CD4-positive, CD25-positive, alpha-beta regulatory T cell (primary cell): ENCODE results near the gene CENPP. TPM values are rescaled to one million over a fixed set of nuclear protein-coding genes. Genes with fewer than 3 reads are reported as not detected.

Source experiments
- ATAC-seq, 2 donors: fragments of 150-1000 bp; cut with Tn5 transposase; one replicate each; pipeline ENCODE4 v1.10.0; 2021; ENCODE audit warnings: low read depth in 2 of 2, moderate number of reproducible peaks in 2 of 2, moderate library complexity in 1 of 2
- DNase-seq, 3 donors: peaks; one replicate each; pipeline versions ENCODE4 v3.0.0 to v3.0.0-alpha.2; 2012 to 2022; ENCODE audit warnings: mixed read lengths in 1 of 3
- H3K27ac ChIP-seq: one replicate; pipeline ENCODE4 v1.7.0; 2013; ENCODE audit warnings: mild to moderate bottlenecking, low read length; ENCODE audit not compliant: insufficient read depth, poor library complexity, severe bottlenecking
- H3K27me3 ChIP-seq: one replicate; pipeline ENCODE4 v1.7.0; 2013; ENCODE audit warnings: low read length; ENCODE audit not compliant: control insufficient read depth, insufficient read depth
- H3K36me3 ChIP-seq: one replicate; pipeline ENCODE4 v1.7.0; 2013; ENCODE audit warnings: mild to moderate bottlenecking, low read length, moderate library complexity; ENCODE audit not compliant: control insufficient read depth, insufficient read depth
- H3K4me1 ChIP-seq: 2 replicates; pipeline ENCODE4 v1.7.0; 2013; ENCODE audit warnings: mild to moderate bottlenecking, low read length; ENCODE audit not compliant: insufficient read depth, control insufficient read depth, poor library complexity, severe bottlenecking
- H3K4me3 ChIP-seq: one replicate; pipeline ENCODE4 v1.7.0; 2013; ENCODE audit warnings: low read depth, mild to moderate bottlenecking, low read length, moderate library complexity
- H3K9me3 ChIP-seq, 2 experiments: 1 replicate in 1 of 2; 2 replicates in 1 of 2; pipeline ENCODE4 v1.7.0; 2013; ENCODE audit warnings: low read length in 2 of 2, mild to moderate bottlenecking in 1 of 2, moderate library complexity in 1 of 2; ENCODE audit not compliant: control insufficient read depth in 2 of 2
- H3K27ac Mint-ChIP-seq, 3 donors: one replicate each; pipeline ENCODE4 v1.8.0; 2020 to 2022; ENCODE audit warnings: mild to moderate bottlenecking in 3 of 3, mixed read lengths in 3 of 3, moderate library complexity in 2 of 3
- H3K27me3 Mint-ChIP-seq: one replicate; pipeline ENCODE4 v1.8.0; 2022; ENCODE audit warnings: mild to moderate bottlenecking, mixed read lengths
- H3K36me3 Mint-ChIP-seq: one replicate; pipeline ENCODE4 v1.8.0; 2020; ENCODE audit warnings: mixed read lengths
- H3K4me1 Mint-ChIP-seq, 4 donors: one replicate each; pipeline ENCODE4 v1.8.0; 2020 to 2022; ENCODE audit warnings: mixed read lengths in 4 of 4, mild to moderate bottlenecking in 1 of 4
- H3K4me3 Mint-ChIP-seq, 4 donors: one replicate each; pipeline ENCODE4 v1.8.0; 2020 to 2022; ENCODE audit warnings: mild to moderate bottlenecking in 4 of 4, mixed read lengths in 4 of 4, moderate library complexity in 3 of 4
- H3K9me3 Mint-ChIP-seq, 7 donors: one replicate each; pipeline ENCODE4 v1.8.0; 2020 to 2022; ENCODE audit warnings: mixed read lengths in 7 of 7, mild to moderate bottlenecking in 3 of 7, moderate library complexity in 2 of 7
- polyA plus RNA-seq, 4 donors: library from polyadenylated mRNA; unstranded; fragments of 300-500 nt; fragmentation: Illumina TruSeq; gene quantifications; one replicate each; pipeline ENCODE4 v1.2.3, GENCODE V29; 2021
- total RNA-seq: library from RNA; stranded (reverse); gene quantifications from one replicate; pipeline ENCODE4 v1.2.3, GENCODE V29; 2022

Gene CENPP
- total and polyA plus RNA-seq, 5 donors from 2014 or later, result 2.7 to 6.1 (median 4.4) TPM

DNA sequence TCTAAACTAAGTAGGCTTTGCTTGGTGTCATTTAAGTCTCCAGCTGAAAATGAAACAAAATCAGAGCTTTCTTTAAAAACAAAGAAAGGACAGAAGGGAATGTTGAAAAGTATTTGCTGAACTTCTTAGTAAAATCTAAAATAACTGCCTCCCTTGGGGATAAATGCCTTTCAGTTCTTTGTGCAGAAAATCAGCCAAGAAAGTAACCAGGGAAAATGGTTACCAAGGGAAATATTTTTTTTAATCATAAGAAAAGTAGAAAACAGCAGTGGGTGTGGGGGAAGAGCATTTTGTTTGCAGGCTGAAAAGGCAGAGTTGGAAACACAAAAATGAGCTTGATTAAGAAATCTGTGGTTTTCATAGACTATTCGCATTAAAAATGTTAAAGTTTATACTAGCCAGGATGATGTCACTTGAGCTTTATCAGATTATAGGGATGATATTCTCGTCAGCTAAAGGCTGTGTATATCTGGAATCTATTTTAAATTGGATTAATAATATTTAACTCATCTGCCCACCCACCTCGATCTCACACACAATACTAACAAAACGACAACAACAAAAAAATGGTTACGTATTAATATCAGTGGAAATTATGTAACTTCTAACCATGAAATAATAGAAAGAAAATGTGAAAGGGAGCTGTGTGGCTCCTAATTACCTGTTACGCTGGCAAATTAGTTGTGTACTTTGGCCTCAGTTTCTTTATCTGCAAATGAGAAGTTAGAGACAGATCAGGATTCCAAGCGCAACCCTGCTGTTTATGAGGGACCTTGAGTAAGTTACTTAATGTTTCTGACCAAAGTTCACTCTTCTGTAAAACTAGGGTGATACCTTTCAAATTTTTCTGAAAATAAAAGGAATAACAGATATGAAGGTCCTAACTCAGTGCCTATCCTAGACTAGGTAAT lies 210.4 kb downstream of the CENPP start, which contains the start of gene ECM2:
TSS of gene ECM2 (minus strand) at position 51 of the 911 bp plus-strand sequence. CDS start 13,124 bp downstream, outside the sequence.
- H3K9me3 Mint-ChIP-seq, result peaks cover 0 to 5% (median 1%) of the 10 kb centered on the region in 7 donors
- Histone ChIP-seq H3K9me3 (no peaks in the 10 kb centered on the region), H3K27ac (no peak within 1 kb of the TSS), H3K27me3 (no peaks in the 10 kb centered on the region), H3K4me3 (no peak within 1 kb of the TSS), H3K4me1 (no peaks in the 10 kb centered on the region), H3K36me3 (no peaks in the 10 kb centered on the region)
- peaks cover 2 to 11% (median 4%) of the 10 kb centered on the region in 4 donors for H3K4me1 Mint-ChIP-seq
- H3K4me3 Mint-ChIP-seq, result no peak within 1 kb of the TSS
- no peak for DNase-seq
- H3K27me3 Mint-ChIP-seq, result peaks cover 4% of the 10 kb centered on the region
- ATAC-seq, result no peak
- no peak within 1 kb of the TSS for H3K27ac Mint-ChIP-seq
- no peaks in the 10 kb centered on the region for H3K36me3 Mint-ChIP-seq

DNA sequence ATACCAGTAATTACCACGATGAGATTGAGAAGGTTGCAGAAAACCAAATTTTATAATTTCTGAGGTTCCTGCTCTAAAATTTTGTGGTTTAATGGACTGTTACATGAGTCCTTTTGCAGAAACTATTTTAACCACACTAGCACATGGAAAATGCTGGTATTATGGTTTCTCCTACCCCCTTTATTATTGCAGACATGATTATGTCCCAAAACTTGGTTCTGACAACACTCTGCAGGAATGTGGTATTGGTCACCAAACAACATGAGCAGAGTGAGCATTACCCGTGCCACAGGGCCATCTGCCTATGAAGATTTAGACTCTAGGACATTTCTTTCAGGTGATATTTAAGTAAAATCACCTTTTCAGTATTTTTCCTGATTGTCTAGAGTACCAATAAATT lies 212.8 kb downstream of the CENPP start:
- Mint-ChIP-seq H3K4me3 (no peak overlapping the region), H3K27me3 (no peaks in the 10 kb centered on the region), H3K4me1 (peaks cover 0 to 11% (median 4%) of the 10 kb centered on the region in 4 donors), H3K9me3 (peaks cover 0 to 2% (median 0%) of the 10 kb centered on the region in 7 donors), H3K36me3 (no peaks in the 10 kb centered on the region), H3K27ac (no peak overlapping the region)
- DNase-seq, result no peak
- H3K4me1 ChIP-seq, result no peaks in the 10 kb centered on the region
- no peaks in the 10 kb centered on the region for H3K9me3 ChIP-seq
- no peak for ATAC-seq
- no peaks in the 10 kb centered on the region for H3K36me3 ChIP-seq
- no peak overlapping the region for H3K4me3 ChIP-seq
- H3K27ac ChIP-seq, result no peak overlapping the region
- no peaks in the 10 kb centered on the region for H3K27me3 ChIP-seq

DNA sequence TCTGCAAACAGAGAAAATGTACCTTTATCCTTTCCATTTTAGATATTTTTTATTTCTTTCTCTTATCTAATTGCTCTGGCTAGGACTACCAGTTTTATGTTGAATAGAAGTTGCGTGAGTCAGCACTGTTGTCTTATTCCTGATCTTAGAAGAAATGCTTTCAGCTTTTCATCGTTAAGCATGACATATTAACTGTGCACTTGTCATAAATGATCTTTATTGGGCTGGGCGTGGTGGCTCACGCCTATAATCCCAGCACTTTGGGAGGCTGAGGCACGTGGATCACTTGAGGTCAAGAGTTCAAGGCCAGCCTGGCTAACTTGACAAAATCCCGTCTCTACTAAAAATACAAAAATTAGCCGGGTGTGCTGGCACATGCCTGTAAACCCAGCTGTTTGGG lies 218.2 kb downstream of the CENPP start:
- peaks cover 0 to 2% (median 0%) of the 10 kb centered on the region in 7 donors for H3K9me3 Mint-ChIP-seq
- H3K36me3 ChIP-seq, result no peaks in the 10 kb centered on the region
- no peak for DNase-seq
- H3K4me1 ChIP-seq, result no peaks in the 10 kb centered on the region
- H3K4me1 Mint-ChIP-seq, result no peaks in the 10 kb centered on the region
- no peak overlapping the region for H3K4me3 Mint-ChIP-seq
- no peaks in the 10 kb centered on the region for H3K27me3 Mint-ChIP-seq
- H3K27ac Mint-ChIP-seq, result no peak overlapping the region
- no peaks in the 10 kb centered on the region for H3K9me3 ChIP-seq
- H3K27ac ChIP-seq, result no peak overlapping the region
- no peaks in the 10 kb centered on the region for H3K27me3 ChIP-seq
- H3K4me3 ChIP-seq, result no peak overlapping the region
- no peak for ATAC-seq
- H3K36me3 Mint-ChIP-seq, result no peaks in the 10 kb centered on the region

DNA sequence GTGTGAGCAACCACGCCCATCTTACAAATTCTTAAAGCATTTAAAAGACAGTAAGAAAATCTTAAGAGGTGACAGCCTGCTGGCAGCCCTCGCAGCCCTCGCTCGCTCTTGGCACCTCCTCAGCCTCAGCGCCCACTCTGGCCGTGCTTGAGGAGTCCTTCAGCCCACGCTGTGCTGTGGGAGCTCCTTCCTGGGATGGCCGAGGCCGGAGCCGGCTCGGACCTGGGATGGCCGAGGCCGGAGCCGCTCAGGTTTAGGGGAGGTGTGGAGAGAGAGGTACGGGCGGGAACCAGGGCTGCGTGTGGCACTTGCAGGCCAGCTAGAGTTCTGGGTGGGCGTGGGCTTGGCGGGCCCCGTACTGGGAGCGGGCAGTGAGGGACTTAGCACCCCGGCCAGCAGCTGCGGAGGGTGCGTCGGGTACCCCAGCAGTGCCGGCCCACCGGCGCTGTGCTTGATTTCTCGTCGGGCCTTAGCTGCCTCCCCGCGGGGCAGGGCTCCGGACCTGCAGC lies 219.3 kb downstream of the CENPP start:
- Mint-ChIP-seq H3K27ac (no peak overlapping the region), H3K36me3 (no peaks in the 10 kb centered on the region), H3K9me3 (peaks cover 0 to 2% (median 0%) of the 10 kb centered on the region in 7 donors), H3K27me3 (no peaks in the 10 kb centered on the region), H3K4me1 (no peaks in the 10 kb centered on the region), H3K4me3 (no peak overlapping the region)
- Histone ChIP-seq H3K9me3 (no peaks in the 10 kb centered on the region), H3K36me3 (no peaks in the 10 kb centered on the region), H3K27ac (no peak overlapping the region), H3K4me1 (no peaks in the 10 kb centered on the region), H3K27me3 (no peaks in the 10 kb centered on the region), H3K4me3 (no peak overlapping the region)
- no peak for ATAC-seq
- no peak for DNase-seq

DNA sequence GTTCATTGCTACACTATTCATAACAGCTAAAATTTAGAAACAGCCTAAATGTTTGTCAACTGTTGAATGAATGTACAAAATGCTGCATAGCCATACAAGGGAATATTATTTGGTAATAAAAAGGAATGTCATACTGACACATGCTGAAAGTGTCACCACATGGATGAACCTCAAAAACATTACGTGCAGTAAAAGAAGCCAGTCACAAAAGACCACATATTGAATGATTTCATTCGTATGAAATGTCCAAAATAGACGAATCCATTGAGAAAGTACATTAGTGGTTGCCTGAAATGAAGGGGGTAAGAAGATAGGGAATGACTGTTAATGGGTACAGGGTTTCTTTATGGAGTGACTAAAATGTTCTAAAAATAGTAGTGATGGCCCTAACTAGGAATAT lies 221.6 kb downstream of the CENPP start:
- Histone ChIP-seq H3K36me3 (no peaks in the 10 kb centered on the region), H3K9me3 (no peaks in the 10 kb centered on the region), H3K27me3 (no peaks in the 10 kb centered on the region), H3K27ac (no peak overlapping the region), H3K4me1 (no peaks in the 10 kb centered on the region), H3K4me3 (no peak overlapping the region)
- Mint-ChIP-seq H3K9me3 (peaks cover 0 to 1% (median 0%) of the 10 kb centered on the region in 7 donors), H3K4me1 (no peaks in the 10 kb centered on the region), H3K27me3 (no peaks in the 10 kb centered on the region), H3K4me3 (no peak overlapping the region), H3K36me3 (no peaks in the 10 kb centered on the region), H3K27ac (no peak overlapping the region)
- DNase-seq, result no peak
- no peak for ATAC-seq

DNA sequence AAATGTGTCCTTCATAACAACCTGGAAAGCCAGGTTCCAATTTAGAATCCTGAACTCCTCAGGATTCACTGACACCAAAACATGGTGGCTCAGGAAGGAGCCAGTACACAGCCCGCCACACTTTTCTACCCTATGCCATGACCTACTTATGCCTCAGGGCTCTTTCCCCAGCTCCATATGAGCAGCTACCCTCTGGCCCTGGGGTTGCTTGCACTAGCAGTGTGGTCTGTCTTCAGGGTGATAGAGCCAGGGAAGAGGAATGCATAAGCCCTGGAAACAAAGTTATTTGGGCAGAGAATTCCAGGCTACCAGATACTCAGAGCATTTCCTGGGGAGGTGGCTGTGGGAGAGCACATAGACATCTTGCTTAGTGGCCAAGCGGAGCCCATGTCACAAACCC lies 225.0 kb downstream of the CENPP start:
- no peaks in the 10 kb centered on the region for H3K9me3 Mint-ChIP-seq
- no peak for ATAC-seq
- no peak overlapping the region for H3K27ac ChIP-seq
- H3K4me1 Mint-ChIP-seq, result peaks cover 0 to 4% (median 2%) of the 10 kb centered on the region in 4 donors
- DNase-seq, result no peak
- no peak overlapping the region for H3K4me3 Mint-ChIP-seq
- H3K4me1 ChIP-seq, result no peaks in the 10 kb centered on the region
- peaks cover 4% of the 10 kb centered on the region for H3K36me3 Mint-ChIP-seq
- no peak overlapping the region for H3K27ac Mint-ChIP-seq
- H3K36me3 ChIP-seq, result no peaks in the 10 kb centered on the region
- no peak overlapping the region for H3K4me3 ChIP-seq
- no peaks in the 10 kb centered on the region for H3K9me3 ChIP-seq
- no peaks in the 10 kb centered on the region for H3K27me3 Mint-ChIP-seq
- no peaks in the 10 kb centered on the region for H3K27me3 ChIP-seq

DNA sequence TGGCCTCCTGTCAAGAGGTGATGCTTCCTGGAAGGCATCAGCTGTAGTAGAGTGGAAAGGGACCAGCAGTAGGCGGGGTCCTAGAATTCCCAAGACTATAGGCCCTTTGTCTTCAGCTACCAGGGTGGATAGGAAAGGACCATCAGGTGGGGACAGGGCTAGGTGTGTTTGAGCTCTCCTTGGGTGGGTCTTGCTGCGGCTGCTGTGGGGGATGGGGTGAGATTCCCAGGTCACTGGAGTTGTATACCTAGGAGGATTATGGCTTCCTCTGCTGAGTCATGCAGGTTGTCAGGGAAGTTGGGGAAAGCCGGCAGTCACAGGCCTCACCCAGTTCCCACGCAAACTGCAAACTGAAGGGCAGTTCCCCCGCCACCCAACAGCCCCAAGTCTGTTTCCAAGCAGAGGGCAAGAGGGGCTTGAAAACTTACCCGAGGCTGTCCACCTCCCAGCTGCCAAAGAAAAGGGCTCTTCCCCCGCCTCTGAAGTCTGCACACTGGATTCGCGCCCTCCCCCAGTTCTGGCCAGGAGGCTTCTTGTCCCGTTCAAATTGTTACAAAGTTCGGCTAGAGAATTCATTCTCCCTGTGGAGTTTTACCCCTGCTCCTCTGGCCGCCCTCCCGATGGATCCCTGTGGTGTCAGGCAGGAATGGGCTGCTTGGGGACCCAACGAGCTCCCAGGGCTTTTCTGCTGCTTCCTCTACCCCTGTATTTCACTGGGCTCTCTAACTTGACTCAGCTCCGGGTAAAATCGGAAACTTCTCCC lies 233.0 kb downstream of the CENPP start:
- H3K4me1 ChIP-seq, result no peaks in the 10 kb centered on the region
- DNase-seq, result no peak
- peaks cover 0 to 5% (median 3%) of the 10 kb centered on the region in 4 donors for H3K4me1 Mint-ChIP-seq

More for the DNA sequence above, 233.0 kb downstream of the CENPP start:
- Histone ChIP-seq H3K36me3 (no peaks in the 10 kb centered on the region), H3K27ac (no peak overlapping the region), H3K9me3 (no peaks in the 10 kb centered on the region), H3K4me3 (no peak overlapping the region), H3K27me3 (no peaks in the 10 kb centered on the region)
- Mint-ChIP-seq H3K27ac (no peak overlapping the region), H3K4me3 (no peak overlapping the region), H3K9me3 (peaks cover 0 to 2% (median 0%) of the 10 kb centered on the region in 7 donors), H3K27me3 (no peaks in the 10 kb centered on the region), H3K36me3 (peaks cover 9% of the 10 kb centered on the region)
- ATAC-seq, result no peak
